ENCODE data around the gene DLK1.

DLK1 gene

DNA sequence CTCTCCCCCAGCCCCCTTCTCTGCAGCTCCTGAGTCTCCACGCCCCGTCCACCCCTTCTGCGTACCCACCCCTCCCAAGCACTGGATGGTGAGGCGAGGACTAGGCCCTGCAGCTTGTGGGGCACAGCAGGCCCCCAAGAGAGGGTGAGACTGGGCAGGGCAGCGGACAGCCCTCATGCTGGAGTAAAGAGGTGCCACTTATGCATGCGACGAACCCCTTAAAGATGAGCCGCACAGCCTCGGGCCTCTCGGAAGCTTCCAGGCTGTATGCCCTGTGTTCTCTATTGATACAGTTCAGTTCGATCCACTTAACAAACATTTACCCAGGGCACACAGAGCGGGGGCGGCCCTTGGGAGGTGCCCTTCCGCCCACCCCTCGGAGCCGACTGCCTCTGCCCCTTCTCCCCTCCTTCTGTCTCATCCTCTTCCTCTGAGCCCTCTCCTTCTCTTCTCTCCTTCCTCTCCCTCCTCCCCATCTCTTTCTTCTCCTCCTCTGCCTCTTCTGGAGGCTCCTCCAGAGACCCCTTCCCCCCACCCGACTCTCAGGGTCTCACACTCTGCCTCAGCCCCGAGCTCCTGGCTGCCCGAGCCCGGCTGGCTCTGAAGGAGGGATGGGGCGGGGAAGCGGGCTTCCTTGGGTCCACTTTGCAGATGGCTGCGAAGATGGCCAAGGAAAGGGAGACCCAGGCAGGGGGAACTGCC, 32.7 kb upstream of the DLK1 start:
- no peak for DNase-seq (ENCODE audit: low read depth in 2 of 2)

DNA sequence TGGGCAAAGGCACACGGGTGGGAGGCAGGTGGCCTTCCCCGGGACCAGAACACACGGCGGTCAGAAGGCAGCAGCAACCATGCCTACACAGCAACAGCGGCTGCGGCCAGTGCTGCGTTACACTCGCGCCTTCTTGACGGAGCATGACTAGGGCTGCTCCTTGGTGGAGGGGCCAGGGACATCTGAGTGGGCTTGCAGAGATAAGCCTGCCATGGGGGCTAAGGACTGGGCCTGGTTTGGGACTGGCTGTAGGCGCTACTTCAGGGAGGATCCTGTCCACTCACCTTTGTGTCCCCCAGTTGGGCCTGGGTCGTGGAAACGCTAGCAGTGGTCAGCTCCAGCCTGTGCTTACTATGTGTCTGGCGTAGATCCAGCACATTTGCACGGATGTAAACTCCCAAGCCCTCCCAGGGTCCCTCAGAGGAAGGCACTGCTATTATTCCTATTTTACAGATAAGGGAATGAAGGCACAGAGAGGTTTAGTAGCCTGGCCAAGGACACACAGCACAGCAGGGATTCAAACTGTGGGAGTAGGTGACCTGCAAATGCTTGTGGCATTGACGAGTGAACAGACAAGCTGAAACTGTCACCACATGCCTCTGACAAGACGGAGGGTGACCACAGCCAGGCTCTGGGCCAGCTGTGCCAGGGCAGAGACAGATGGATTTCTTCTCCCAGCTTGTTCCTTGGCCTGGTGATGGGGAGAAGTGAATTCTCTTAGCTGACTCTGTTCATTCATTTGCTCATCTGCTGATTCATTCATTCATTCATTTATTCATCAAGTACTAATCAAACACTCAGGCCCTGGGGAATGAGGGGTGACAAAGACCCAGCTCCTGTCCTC, 31.9 kb upstream of the DLK1 start:
- no peak for DNase-seq (ENCODE audit: low read depth in 2 of 2)

GRCh38 chr14:100695423-100695738, 31.3 kb upstream of the DLK1 start:
- no peak for DNase-seq (ENCODE audit: low read depth in 2 of 2)

DNA sequence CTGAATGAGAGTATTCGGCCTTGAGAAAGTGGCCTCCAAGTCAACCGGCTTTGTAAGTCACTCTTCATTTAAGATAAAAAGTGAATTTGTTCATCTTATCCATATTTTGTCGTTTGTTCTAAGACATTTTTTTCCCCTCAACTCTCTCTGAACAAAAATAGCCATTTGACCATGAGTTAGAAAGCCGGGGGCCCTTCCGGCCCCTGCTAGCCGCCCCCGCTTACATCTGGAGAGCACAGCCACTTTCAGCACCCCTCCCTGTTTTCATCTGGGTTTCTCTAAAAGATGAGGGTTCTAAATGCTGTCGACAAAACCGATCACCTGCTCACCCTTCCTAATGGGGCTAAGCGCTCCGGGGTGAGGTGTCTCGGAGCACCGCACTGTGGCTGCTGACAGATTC, 30.7 kb upstream of the DLK1 start:
- DNase-seq (ENCODE audit: low read depth in 2 of 2): no peak

- no peak for DNase-seq (ENCODE audit: low read depth in 2 of 2)
Measured at GRCh38 chr14:100696590-100696989, 30.1 kb upstream of the DLK1 start.

- DNase-seq (ENCODE audit: low read depth in 2 of 2): no peak
Measured at GRCh38 chr14:100698066-100698465, 28.6 kb upstream of the DLK1 start.

DNA sequence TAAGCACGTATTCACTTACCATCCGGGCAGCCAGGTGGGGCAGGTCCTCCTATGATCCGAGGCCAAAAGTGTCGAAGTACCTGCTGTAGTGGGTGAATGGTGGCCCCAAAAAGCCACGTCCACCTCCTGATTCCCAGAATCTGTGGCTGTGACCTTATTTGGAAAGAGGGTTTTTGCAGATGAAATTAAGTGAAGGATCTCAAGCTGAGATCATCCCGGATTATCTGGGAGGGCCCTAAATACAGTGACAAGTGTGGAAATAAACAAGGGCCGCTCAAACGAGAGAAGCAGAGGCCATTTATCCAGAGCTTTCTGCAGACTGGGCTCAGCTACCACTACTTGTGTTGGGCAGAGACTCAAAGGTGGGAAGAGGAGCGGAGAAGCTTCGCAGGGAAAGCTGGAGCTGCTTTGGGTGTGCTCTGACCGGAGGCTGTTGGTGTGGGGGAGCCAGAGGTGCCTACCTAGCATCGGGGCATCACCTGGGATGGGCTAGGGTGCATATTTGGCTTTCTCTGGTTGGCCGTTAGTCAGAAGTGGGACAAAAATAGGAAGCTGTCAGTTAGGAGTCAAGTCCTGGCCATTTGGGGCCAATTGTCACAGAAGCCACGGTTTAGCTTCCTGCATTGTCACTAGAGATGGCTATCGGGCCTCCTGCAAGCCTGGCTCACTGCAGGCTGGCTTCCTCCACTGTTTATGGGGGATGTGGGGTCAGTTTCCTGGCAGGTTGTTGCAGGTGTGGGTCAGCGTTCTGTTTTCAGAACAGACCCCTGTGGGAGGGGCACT, 27.8 kb upstream of the DLK1 start:
- no peak for DNase-seq (ENCODE audit: low read depth in 2 of 2)

- DNase-seq (ENCODE audit: low read depth in 2 of 2): no peak
Measured at GRCh38 chr14:100701314-100701713, 25.4 kb upstream of the DLK1 start.

- no peak for DNase-seq (ENCODE audit: low read depth in 2 of 2)
Measured at GRCh38 chr14:100702590-100702989, 24.1 kb upstream of the DLK1 start.

DNA sequence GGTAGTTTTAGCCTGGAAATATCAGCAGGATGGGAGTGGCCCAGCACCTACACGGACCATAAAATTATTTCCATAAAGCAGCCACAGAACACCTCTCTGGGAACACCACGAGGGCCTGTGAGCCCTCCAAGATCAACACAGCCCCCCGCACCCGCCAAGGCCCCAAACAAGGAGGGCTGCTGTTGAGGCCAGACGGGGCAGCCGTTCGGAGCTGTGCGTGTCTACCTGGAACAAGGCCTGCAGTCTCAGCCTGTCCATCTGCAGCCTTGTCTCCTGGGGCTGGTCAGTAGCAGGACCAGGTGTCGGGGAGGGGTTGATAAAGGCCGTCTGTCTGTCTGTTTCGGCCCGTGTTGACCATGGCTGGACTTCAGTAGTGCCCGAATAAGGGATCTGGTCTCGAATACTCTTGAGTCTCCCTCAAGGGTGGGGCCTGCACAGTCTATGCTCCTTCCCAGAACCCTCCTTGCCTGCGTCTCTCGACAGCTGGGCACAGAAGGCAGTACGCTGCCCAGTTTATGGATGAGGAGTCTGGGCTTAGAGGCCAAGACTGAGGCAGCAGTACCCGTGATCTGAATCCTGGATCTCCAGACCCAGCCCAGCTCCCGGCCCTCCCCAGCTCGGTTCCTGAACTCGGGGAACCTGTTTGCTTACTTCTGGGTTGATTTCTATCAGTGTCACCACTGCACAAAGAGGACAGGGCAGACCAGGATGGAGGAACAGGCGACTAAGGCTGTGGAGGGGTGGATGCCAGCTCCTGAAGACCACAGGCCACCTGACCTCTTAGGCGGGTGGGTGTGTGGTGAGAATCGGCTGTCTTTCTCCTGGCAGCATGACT, 23.1 kb upstream of the DLK1 start:
- no peak for DNase-seq (ENCODE audit: low read depth in 2 of 2)

DNA sequence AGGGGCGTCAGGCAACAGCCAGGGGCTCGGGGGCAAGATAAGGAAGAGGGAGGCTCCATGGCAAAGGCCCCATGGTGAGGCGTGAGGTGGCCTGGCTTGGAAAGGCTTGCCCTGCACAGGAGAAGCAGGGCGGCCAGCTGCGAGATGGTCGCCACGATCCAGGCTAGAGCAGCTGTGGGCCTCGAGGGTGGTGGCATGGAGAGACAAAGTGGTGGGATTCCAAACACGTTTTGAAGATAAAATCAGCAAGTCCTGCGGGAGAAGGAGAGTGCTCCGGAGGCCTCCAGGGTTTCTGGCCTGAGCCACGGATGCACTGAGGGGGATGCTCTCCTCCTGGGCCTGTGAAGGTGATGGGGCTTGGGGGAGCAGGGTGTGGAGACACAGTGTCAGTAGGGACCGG, 20.5 kb upstream of the DLK1 start:
- DNase-seq (ENCODE audit: low read depth in 2 of 2): no peak

- DNase-seq (ENCODE audit: low read depth in 2 of 2): no peak
Measured at GRCh38 chr14:100706860-100707259, 19.8 kb upstream of the DLK1 start.

GRCh38 chr14:100708425-100709288, 18.0 kb upstream of the DLK1 start:
- no peak for DNase-seq (ENCODE audit: low read depth in 2 of 2)

GRCh38 chr14:100709289-100710284, 17.1 kb upstream of the DLK1 start:
- DNase-seq (ENCODE audit: low read depth in 2 of 2): no peak

DNA sequence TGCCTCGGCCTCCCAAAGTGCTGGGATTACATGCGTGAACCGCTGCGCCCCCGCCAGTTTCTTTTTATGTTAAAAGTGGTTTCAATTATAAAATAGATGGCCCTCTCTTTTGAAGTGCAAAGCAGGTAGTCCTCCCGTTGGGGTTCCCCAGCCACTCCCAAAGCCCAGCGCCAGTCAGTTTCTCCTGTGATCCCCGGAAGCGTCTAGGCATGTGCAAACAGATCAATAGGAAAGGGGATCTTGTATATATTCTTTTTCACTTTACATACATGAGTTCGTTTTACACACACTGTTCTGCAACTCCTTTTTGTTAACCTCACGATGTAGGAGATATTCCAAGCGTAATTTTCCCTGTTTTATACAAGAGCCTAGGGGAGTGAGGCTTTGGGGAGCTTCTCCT, 16.3 kb upstream of the DLK1 start:
- no peak for DNase-seq (ENCODE audit: low read depth in 2 of 2)

DNA sequence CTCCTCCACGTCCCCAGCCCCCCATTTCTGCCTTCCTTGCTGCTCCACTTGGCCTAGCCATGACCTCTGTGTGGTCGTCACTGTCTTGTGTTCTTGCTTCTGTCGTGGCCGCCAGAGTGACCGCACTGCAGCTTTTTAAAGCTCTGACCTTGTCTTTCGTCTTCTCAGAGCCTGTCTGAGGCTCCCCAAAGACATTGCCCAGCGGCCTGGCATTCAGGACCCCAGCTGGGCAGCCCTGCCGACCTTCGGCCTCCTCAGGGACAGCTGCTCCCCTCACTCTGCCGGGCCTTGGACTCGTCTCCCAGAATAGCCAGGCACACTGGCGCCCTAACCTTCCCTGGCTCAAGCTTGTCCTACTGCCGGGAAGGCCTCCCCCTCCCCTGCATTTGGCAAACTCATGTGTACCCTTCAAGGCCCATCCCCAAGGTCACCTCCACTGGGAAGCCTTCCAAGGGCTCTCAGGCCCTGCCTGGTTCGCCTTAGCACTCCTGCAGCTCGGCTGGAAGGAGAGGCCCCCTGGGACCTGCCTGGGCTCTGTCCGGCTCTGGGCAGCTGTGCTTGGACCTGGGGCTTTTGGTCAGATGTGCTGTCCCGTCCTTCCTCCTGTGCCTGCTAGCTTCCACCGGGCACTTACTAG, 15.7 kb upstream of the DLK1 start:
- no peak for DNase-seq (ENCODE audit: low read depth in 2 of 2)

- no peak for DNase-seq (ENCODE audit: low read depth in 2 of 2)
Measured at GRCh38 chr14:100711493-100711892, 15.2 kb upstream of the DLK1 start.

DNA sequence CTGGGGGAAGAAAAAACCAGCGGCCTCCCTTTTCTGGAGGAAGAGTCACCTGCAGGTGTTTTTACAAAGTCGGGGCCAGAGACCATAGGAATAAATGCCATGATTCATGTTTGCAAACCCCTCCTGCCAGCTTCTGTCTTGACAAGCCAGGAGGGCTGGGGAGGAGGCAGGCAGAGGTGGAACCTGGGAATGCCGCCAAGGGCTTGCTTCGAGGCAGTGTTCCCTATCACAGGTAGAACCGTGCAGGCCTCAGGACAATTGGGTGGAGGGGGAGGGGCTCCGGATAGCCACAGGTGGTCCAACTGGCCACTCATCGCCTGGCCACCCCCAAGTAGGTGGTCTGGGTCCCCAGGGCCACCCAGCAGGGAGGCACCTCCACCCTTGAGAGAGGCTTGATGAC, 14.2 kb upstream of the DLK1 start:
- DNase-seq (ENCODE audit: low read depth in 2 of 2): no peak

DNA sequence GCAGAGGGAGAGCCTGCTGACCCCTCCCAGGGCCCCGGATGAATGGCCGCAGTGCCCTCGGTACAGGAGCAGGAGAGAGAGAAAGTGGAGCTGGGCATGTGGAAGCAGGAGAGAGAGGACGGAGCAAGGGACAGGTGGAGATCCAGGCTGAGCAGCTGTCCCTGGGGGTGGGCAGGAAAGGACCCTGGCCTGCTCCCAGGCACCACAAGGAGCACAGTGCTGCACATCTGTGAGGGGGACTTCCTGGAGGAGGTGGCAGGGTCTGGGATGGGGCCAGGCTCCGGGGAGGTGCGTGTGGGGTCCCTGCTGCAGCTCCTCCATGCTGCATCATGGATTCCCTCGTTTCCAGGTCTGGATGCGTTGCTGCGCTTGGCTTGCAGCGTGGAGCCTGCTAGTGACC, 13.0 kb upstream of the DLK1 start:
- no peak for DNase-seq (ENCODE audit: low read depth in 2 of 2)

All from fibroblast of skin of left quadriceps (primary cell).